DOHH2 (cell line): ENCODE results near the gene A4GALT.
"Not testable (repeated sequence)": the region's sequence is repeated elsewhere in the genome, so short reads cannot be mapped to it uniquely, and the experiment has no call there.

Source experiments
- H3F3A ChIP-seq: fragments of 200-600 bp; sonication (generic), shearing (Covaris generic); 2 replicates; pipeline ENCODE4 v1.6.0; 2016; ENCODE audit warnings: antibody characterized with exemption, mild to moderate bottlenecking; ENCODE audit not compliant: control insufficient read depth, insufficient read depth
- H3K27ac ChIP-seq: fragments of 200-600 bp; sonication (generic); 2 replicates; pipeline ENCODE4 v1.5.1; 2014; ENCODE audit warnings: low read depth, mild to moderate bottlenecking, low read length, moderate library complexity
- H3K27me3 ChIP-seq: fragments of 200-600 bp; sonication (generic); 2 replicates; pipeline ENCODE4 v1.6.1; 2014; ENCODE audit warnings: mild to moderate bottlenecking, low read length, mixed read lengths; ENCODE audit not compliant: control insufficient read depth
- H3K36me3 ChIP-seq: fragments of 200-600 bp; sonication (generic); 2 replicates; pipeline ENCODE4 v1.6.1; 2014; ENCODE audit warnings: mild to moderate bottlenecking, low read length, moderate library complexity, mixed read lengths; ENCODE audit not compliant: control insufficient read depth
- H3K4me1 ChIP-seq: fragments of 200-600 bp; sonication (generic); 2 replicates; pipeline ENCODE4 v1.6.1; 2014; ENCODE audit warnings: mild to moderate bottlenecking, low read length, mixed read lengths; ENCODE audit not compliant: control insufficient read depth
- H3K4me2 ChIP-seq: fragments of 200-600 bp; sonication (generic); 2 replicates; pipeline ENCODE4 v1.6.0; 2014; ENCODE audit warnings: mild to moderate bottlenecking, low read length, moderate library complexity
- H3K4me3 ChIP-seq: fragments of 200-600 bp; sonication (generic); 2 replicates; pipeline ENCODE4 v1.5.1; 2014; ENCODE audit warnings: mild to moderate bottlenecking, low read length, mixed read lengths
- H3K79me2 ChIP-seq: fragments of 200-600 bp; sonication (generic); 2 replicates; pipeline ENCODE4 v1.6.1; 2014; ENCODE audit warnings: mild to moderate bottlenecking, low read length, mixed read lengths; ENCODE audit not compliant: control insufficient read depth
- H3K9me2 ChIP-seq: fragments of 200-600 bp; sonication (generic); replicated peaks from 2 replicates; pipeline ENCODE4 v1.6.1; 2014; ENCODE audit warnings: mild to moderate bottlenecking, low read length, mixed read lengths; ENCODE audit not compliant: control insufficient read depth
- H3K9me3 ChIP-seq: fragments of 200-600 bp; sonication (generic); 2 replicates; pipeline ENCODE4 v1.6.1; 2014; ENCODE audit warnings: antibody characterized with exemption, low read length, mixed read lengths; ENCODE audit not compliant: control insufficient read depth, insufficient read depth
- H4K20me1 ChIP-seq: fragments of 200-600 bp; sonication (generic); 2 replicates; pipeline ENCODE4 v1.6.0; 2014; ENCODE audit warnings: low read depth, mild to moderate bottlenecking, antibody characterized with exemption, low read length, moderate library complexity; ENCODE audit not compliant: control insufficient read depth, insufficient read depth
- CTCF ChIP-seq: fragments of 200-600 bp; sonication (generic); IDR thresholded peaks from one replicate; pipeline ENCODE4 v1.5.1; 2014; ENCODE audit warnings: antibody characterized with exemption, mild to moderate bottlenecking, low read depth, low read length; ENCODE audit not compliant: poor library complexity, severe bottlenecking
- EZH2phosphoT487 ChIP-seq: fragments of 200-600 bp; sonication (generic); IDR thresholded peaks from 2 replicates; pipeline ENCODE4 v1.6.1; 2017; ENCODE audit warnings: borderline replicate concordance, mild to moderate bottlenecking, antibody characterized with exemption, low read length, moderate library complexity, mixed read lengths

The A4GALT gene

GRCh38 chr22:42673898-42674401, 46.7 kb downstream of the A4GALT start:
- H3F3A ChIP-seq, result peaks cover 25% of the 10 kb centered on the region
- TF ChIP-seq CTCF, result no peak
- no peak for TF ChIP-seq EZH2phosphoT487
- H3K27me3 ChIP-seq, result no peaks in the 10 kb centered on the region
- no peak overlapping the region for H3K27ac ChIP-seq
- peaks cover 51% of the 10 kb centered on the region for H3K4me1 ChIP-seq
- no peaks in the 10 kb centered on the region for H3K36me3 ChIP-seq
- no peaks in the 10 kb centered on the region for H4K20me1 ChIP-seq
- H3K4me2 ChIP-seq, result no peak overlapping the region
- peaks cover 11% of the 10 kb centered on the region; the same call in 1 of the 2 replicates for H3K9me3 ChIP-seq
- no peaks in the 10 kb centered on the region for H3K79me2 ChIP-seq
- no peaks in the 10 kb centered on the region for H3K9me2 ChIP-seq
- no peak overlapping the region for H3K4me3 ChIP-seq

GRCh38 chr22:42673071-42673470, 47.6 kb downstream of the A4GALT start:
- not testable (repeated sequence) for H3K4me3 ChIP-seq
- H3K27ac ChIP-seq, result peak overlapping the region; percentile 98

GRCh38 chr22:42670921-42671709, 49.6 kb downstream of the A4GALT start:
- Histone ChIP-seq H3K9me3 (no peaks in the 10 kb centered on the region), H3K4me3 (peak overlapping the region; percentile 66), H3K27ac (peak overlapping the region; percentile 98), H3K9me2 (no peaks in the 10 kb centered on the region), H3K27me3 (no peaks in the 10 kb centered on the region), H3F3A (peaks cover 29% of the 10 kb centered on the region), H3K36me3 (no peaks in the 10 kb centered on the region), H3K4me1 (peaks cover 70% of the 10 kb centered on the region), H4K20me1 (no peaks in the 10 kb centered on the region), H3K4me2 (peak overlapping the region; percentile 89), H3K79me2 (no peaks in the 10 kb centered on the region)
- TF ChIP-seq EZH2phosphoT487 (no peak), CTCF (no peak)

More at GRCh38 chr22:42673071-42673470, 47.6 kb downstream of the A4GALT start:
- H3K9me3 ChIP-seq, H3K79me2 ChIP-seq, H3K36me3 ChIP-seq, H3K9me2 ChIP-seq, H4K20me1 ChIP-seq, H3K27me3 ChIP-seq: not testable (repeated sequence)
- Histone ChIP-seq H3K4me1 (peaks cover 56% of the 10 kb centered on the region), H3F3A (peaks cover 25% of the 10 kb centered on the region), H3K4me2 (peak overlapping the region; percentile 89; the same call in 1 of the 2 replicates)

DNA sequence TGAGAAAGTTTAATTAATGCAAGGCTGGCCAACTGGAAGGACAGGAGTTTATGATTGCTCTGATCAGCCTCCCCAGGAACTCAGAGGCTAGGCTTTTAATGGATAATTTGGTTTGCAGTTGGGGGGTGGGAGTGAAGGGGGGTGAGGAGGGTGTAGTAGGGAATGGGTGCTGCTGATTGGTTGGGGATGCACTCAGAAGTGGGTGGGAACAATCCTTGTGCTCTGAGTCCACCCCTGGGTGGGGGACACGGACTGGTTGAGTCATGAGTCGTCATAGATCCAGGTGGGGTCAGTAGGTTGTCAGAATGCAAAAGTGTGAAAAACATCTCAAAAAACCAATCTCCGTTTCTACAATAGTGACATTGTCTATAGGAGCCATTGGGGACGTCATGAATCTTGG, 50.6 kb downstream of the A4GALT start:
- Histone ChIP-seq H3K36me3 (no peaks in the 10 kb centered on the region), H3K27ac (peak overlapping the region; percentile 98), H3K9me3 (no peaks in the 10 kb centered on the region), H3K4me2 (peak overlapping the region; percentile 89), H4K20me1 (no peaks in the 10 kb centered on the region), H3K79me2 (no peaks in the 10 kb centered on the region), H3F3A (peaks cover 32% of the 10 kb centered on the region), H3K9me2 (no peaks in the 10 kb centered on the region), H3K4me1 (peaks cover 81% of the 10 kb centered on the region), H3K27me3 (no peaks in the 10 kb centered on the region), H3K4me3 (peak overlapping the region; percentile 66)
- no peak for TF ChIP-seq CTCF
- TF ChIP-seq EZH2phosphoT487, result no peak

DNA sequence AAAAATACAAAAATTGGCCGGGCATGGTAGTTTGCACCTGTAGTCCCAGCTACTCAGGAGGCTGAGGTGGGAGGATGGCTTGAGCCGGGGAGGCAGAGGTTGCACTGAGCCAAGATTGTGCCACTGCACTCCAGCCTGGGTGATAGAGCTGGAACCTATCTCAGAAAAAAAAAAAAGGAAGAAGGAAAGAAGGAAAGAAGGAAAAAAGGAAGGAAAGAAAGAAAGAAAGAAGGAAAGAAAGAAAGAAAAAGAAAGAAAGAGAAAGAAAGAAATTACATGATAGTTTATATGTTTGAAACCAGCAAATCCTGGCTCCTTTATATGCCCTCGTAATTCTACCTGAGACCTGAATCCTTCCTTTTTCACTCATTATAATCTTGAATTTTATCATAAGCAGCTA, 54.3 kb downstream of the A4GALT start:
- H3K27me3 ChIP-seq, H3K9me2 ChIP-seq, H4K20me1 ChIP-seq, H3K36me3 ChIP-seq, H3K9me3 ChIP-seq, H3K79me2 ChIP-seq: not testable (repeated sequence)
- Histone ChIP-seq H3K27ac (peak overlapping the region; percentile 39; the same call in 1 of the 2 replicates), H3K4me1 (peaks cover 83% of the 10 kb centered on the region), H3F3A (peaks cover 22% of the 10 kb centered on the region), H3K4me3 (peak overlapping the region; percentile 13; the same call in 1 of the 2 replicates), H3K4me2 (peak overlapping the region; percentile 58; the same call in 1 of the 2 replicates)
